H1 (cell line): ENCODE data around the gene ACSM3. TPM values are rescaled to one million over a fixed set of nuclear protein-coding genes. Genes with fewer than 3 reads are reported as not detected.

ENCODE experiments used
- CTCF ChIA-PET: fragments of 300-600 bp; sonication (Branson Sonifier 250); formaldehyde crosslinking; loops from one replicate; lab custom pipeline; 2021; ENCODE audit not compliant: partially characterized antibody; lab: Charles Lee
- POLR2A ChIA-PET: fragments of 300-600 bp; sonication (Branson Sonifier 250); formaldehyde crosslinking; loops from one replicate; lab custom pipeline; 2021; ENCODE audit warnings: inconsistent platforms; ENCODE audit not compliant: partially characterized antibody; lab: Charles Lee
- DNase-seq, 2 experiments: peaks; one replicate each; pipeline versions ENCODE4 v3.0.0 to v3.0.0-alpha.2; 2010 to 2022; ENCODE audit warnings: low spot score in 2 of 2, low read depth in 1 of 2, mixed read lengths in 1 of 2
- FAIRE-seq: peaks from 2 replicates; lab custom pipeline; 2011; peaks lifted over from hg19 to GRCh38; lab: Jason Lieb, UNC
- H2AFZ ChIP-seq: 2 replicates; pipeline ENCODE4 v1.8.1; 2012; ENCODE audit warnings: low read length, inconsistent platforms
- H2AK5ac ChIP-seq: 2 replicates; pipeline ENCODE4 v1.6.1; 2013; ENCODE audit warnings: low read depth, low read length
- H2BK120ac ChIP-seq: replicated peaks from 2 replicates; pipeline ENCODE3; 2013; ENCODE audit warnings: low read depth, low read length, inconsistent platforms
- H2BK12ac ChIP-seq: 2 replicates; pipeline ENCODE4 v1.6.1; 2013; ENCODE audit warnings: low read depth, low read length
- H2BK15ac ChIP-seq: 2 replicates; pipeline ENCODE4 v1.6.1; 2013; ENCODE audit warnings: low read length
- H2BK20ac ChIP-seq: 2 replicates; pipeline ENCODE4 v1.6.1; 2013; ENCODE audit warnings: low read length
- H2BK5ac ChIP-seq: 2 replicates; pipeline ENCODE4 v1.6.1; 2013; ENCODE audit warnings: low read depth, low read length
- H3K14ac ChIP-seq: 2 replicates; pipeline ENCODE4 v1.6.1; 2013; ENCODE audit warnings: inconsistent platforms; ENCODE audit not compliant: insufficient read length
- H3K18ac ChIP-seq: 2 replicates; pipeline ENCODE4 v1.6.1; 2013; ENCODE audit warnings: low read length; ENCODE audit errors: extremely low read depth
- H3K23ac ChIP-seq: 2 replicates; pipeline ENCODE4 v1.6.1; 2013; ENCODE audit warnings: inconsistent platforms; ENCODE audit not compliant: insufficient read length
- H3K23me2 ChIP-seq: 2 replicates; pipeline ENCODE4 v1.6.1; 2013; ENCODE audit warnings: low read depth, low read length
- H3K27ac ChIP-seq: 2 replicates; pipeline ENCODE4 v1.6.1; 2011; ENCODE audit warnings: low read depth, low read length, inconsistent platforms
- H3K27me3 ChIP-seq, 4 experiments: replicated peaks in 1 of 4; 1 replicate in 1 of 4; 2 replicates in 3 of 4; pipeline versions ENCODE4 v1.6.1 to v1.8.1; 2011 to 2013; ENCODE audit warnings: low read length in 3 of 4, mild to moderate bottlenecking in 3 of 4, inconsistent platforms in 2 of 4, mixed read lengths in 2 of 4, moderate library complexity in 1 of 4; ENCODE audit not compliant: control insufficient read depth in 3 of 4, insufficient read depth in 3 of 4; ENCODE audit errors: extremely low read depth in 1 of 4
- H3K36me3 ChIP-seq, 4 experiments: 2 replicates each; pipeline versions ENCODE4 v1.6.1 to v1.8.1; 2011 to 2013; ENCODE audit warnings: mild to moderate bottlenecking in 4 of 4, low read length in 3 of 4, moderate library complexity in 2 of 4, control low read depth in 1 of 4, inconsistent platforms in 1 of 4; ENCODE audit not compliant: insufficient read depth in 4 of 4, control insufficient read depth in 2 of 4
- H3K4ac ChIP-seq: replicated peaks from 2 replicates; pipeline ENCODE3; 2013; ENCODE audit warnings: low read length, low read depth, mixed read lengths, inconsistent platforms; ENCODE audit not compliant: insufficient read length
- H3K4me1 ChIP-seq, 4 experiments: replicated peaks in 1 of 4; 1 replicate in 1 of 4; 2 replicates in 3 of 4; pipeline versions ENCODE4 v1.6.1 to v1.8.1; 2011 to 2013; ENCODE audit warnings: low read length in 3 of 4, inconsistent platforms in 2 of 4, mixed read lengths in 1 of 4; ENCODE audit not compliant: insufficient read depth in 4 of 4, control insufficient read depth in 3 of 4
- H3K4me2 ChIP-seq, 2 experiments: 2 replicates each; pipeline versions ENCODE4 v1.6.1 to v1.8.1; 2011 to 2013; ENCODE audit warnings: low read depth in 2 of 2, low read length in 2 of 2, control low read depth in 1 of 2, inconsistent platforms in 1 of 2, mild to moderate bottlenecking in 1 of 2; ENCODE audit not compliant: insufficient read depth in 1 of 2
- H3K4me3 ChIP-seq, 4 experiments: fragments of 200-600, 300-600 bp in 1 of 4; sonication (generic), shearing (Covaris generic), sonication (Bioruptor Twin) in 1 of 4; 2 replicates each; pipeline versions ENCODE4 v1.5.1 to v1.8.1; 2011 to 2016; ENCODE audit warnings: low read length in 4 of 4, low read depth in 3 of 4, control low read depth in 2 of 4, inconsistent platforms in 2 of 4, mild to moderate bottlenecking in 2 of 4, mixed read lengths in 1 of 4, moderate library complexity in 1 of 4; ENCODE audit not compliant: insufficient read depth in 2 of 4; ENCODE audit errors: extremely low read depth in 1 of 4
- H3K56ac ChIP-seq: replicated peaks from 2 replicates; pipeline ENCODE3; 2013; ENCODE audit warnings: low read depth, mild to moderate bottlenecking, mixed read lengths, low read length, inconsistent platforms; ENCODE audit not compliant: insufficient read length
- H3K79me1 ChIP-seq: 2 replicates; pipeline ENCODE4 v1.6.1; 2013; ENCODE audit warnings: low read depth, low read length, control low read depth
- H3K79me2 ChIP-seq, 2 experiments: 2 replicates each; pipeline versions ENCODE4 v1.6.1 to v1.8.1; 2012 to 2013; ENCODE audit warnings: low read length in 2 of 2, mild to moderate bottlenecking in 2 of 2, inconsistent platforms in 1 of 2; ENCODE audit not compliant: insufficient read depth in 2 of 2, control insufficient read depth in 1 of 2
- H3K9ac ChIP-seq, 4 experiments: replicated peaks in 1 of 4; 1 replicate in 1 of 4; 2 replicates in 3 of 4; pipeline versions ENCODE4 v1.6.1 to v1.8.1; 2011 to 2013; ENCODE audit warnings: low read depth in 3 of 4, low read length in 3 of 4, control low read depth in 2 of 4, mild to moderate bottlenecking in 2 of 4, moderate library complexity in 2 of 4, inconsistent platforms in 1 of 4; ENCODE audit errors: extremely low read depth in 1 of 4
- H3K9me3 ChIP-seq, 2 experiments: 2 replicates each; pipeline versions ENCODE4 v1.6.1 to v1.8.1; 2012 to 2013; ENCODE audit warnings: mild to moderate bottlenecking in 2 of 2, moderate library complexity in 2 of 2, control low read depth in 1 of 2, inconsistent platforms in 1 of 2, low read depth in 1 of 2, low read length in 1 of 2, mixed read lengths in 1 of 2; ENCODE audit not compliant: insufficient read depth in 2 of 2
- H4K20me1 ChIP-seq, 2 experiments: replicated peaks in 1 of 2; 2 replicates each; pipeline versions ENCODE3 to v1.8.1; 2011 to 2013; ENCODE audit warnings: inconsistent platforms in 2 of 2, low read length in 2 of 2, mild to moderate bottlenecking in 1 of 2; ENCODE audit not compliant: insufficient read depth in 2 of 2, control insufficient read depth in 1 of 2
- H4K5ac ChIP-seq: 2 replicates; pipeline ENCODE4 v1.6.1; 2013; ENCODE audit warnings: low read length, low read depth, mixed read lengths, inconsistent platforms; ENCODE audit not compliant: insufficient read length
- H4K8ac ChIP-seq: 2 replicates; pipeline ENCODE4 v1.8.0; 2013; ENCODE audit warnings: mild to moderate bottlenecking, moderate library complexity, low read length, inconsistent platforms; ENCODE audit not compliant: insufficient read depth; ENCODE audit errors: extremely low read depth
- H4K91ac ChIP-seq: replicated peaks from 2 replicates; pipeline ENCODE3; 2013; ENCODE audit warnings: low read length, mixed read lengths, inconsistent platforms; ENCODE audit not compliant: insufficient read length
- CTCF ChIP-seq, 3 experiments: IDR thresholded peaks; 1 replicate in 2 of 3; 2 replicates in 1 of 3; pipeline versions ENCODE4 v1.5.1 to v1.6.1; 2011; ENCODE audit warnings: low read length in 3 of 3, mild to moderate bottlenecking in 3 of 3, inconsistent platforms in 2 of 3, low read depth in 1 of 3, moderate library complexity in 1 of 3; ENCODE audit not compliant: insufficient read depth in 1 of 3; ENCODE audit errors: control extremely low read depth in 1 of 3
- WGBS, 2 experiments: shearing (Covaris generic) in 1 of 2; methylation state at CpG; one replicate each; pipeline versions ENCODE4 v1.1.6 to v1.1.7; 2013 to 2015; ENCODE audit warnings: low lambda C conversion rate in 2 of 2, mixed read lengths in 2 of 2, inconsistent platforms in 1 of 2, low coverage in 1 of 2, missing lambda C conversion rate in 1 of 2; ENCODE audit not compliant: insufficient replicate concordance in 2 of 2, insufficient coverage in 1 of 2, insufficient read length in 1 of 2; ENCODE audit errors: extremely low coverage in 1 of 2, missing lambda C conversion rate in 1 of 2; 5-methylcytosine and 5-hydroxymethylcytosine counted together
- polyA plus RNA-seq, 7 experiments: library from polyadenylated mRNA; depleted of rRNA in 3 of 7; stranded (reverse) in 5 of 7; unstranded in 2 of 7; fragments of >200 nt in 5 of 7; fragments of 200-250 nt in 2 of 7; gene quantifications; 1 replicate in 5 of 7; 2 replicates in 1 of 7; 4 replicates in 1 of 7; pipeline versions ENCODE4 v1.2.1 to v1.2.3, GENCODE V29; 2011 to 2013; ENCODE audit warnings: missing spikeins in 2 of 7, mixed read lengths in 2 of 7
- total RNA-seq: library from RNA; stranded (reverse); fragmentation: NEBNext Ultra II Directional; extraction: Animal tissue kit (Norgen Biotek cat#: 25700); gene quantifications from 2 replicates; pipeline ENCODE4 v1.2.1, GENCODE V29; 2021

Gene ACSM3
- total and polyA plus RNA-seq, 2 of the 8 experiments (the other 6 are each of a cell fraction or from before 2014, with no cell fraction given) = 5.7 to 6.2 TPM

DNA sequence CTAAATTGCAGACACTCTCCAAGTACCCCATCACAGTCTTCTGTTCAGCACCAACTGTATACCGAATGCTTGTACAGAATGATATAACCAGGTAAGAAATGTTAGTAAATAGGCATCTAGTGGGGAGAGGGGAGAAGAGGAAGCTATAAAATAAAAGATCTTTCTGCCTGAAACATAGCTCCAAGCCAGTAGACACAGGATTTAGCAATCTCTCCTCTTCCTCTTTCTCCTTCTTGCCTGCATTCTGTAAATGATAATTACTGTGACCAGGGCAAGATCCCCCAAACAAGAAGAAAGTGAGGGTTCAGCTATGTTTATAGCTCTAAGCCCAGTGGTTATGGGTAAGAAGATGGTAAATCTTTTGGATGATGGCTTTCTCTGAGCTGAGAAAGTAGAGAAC is 17.9 kb downstream of the ACSM3 start:
- WGBS, 2 experiments = 88% methylated on average over 1 of the region's 1 CpG; no CpG with 5 or more reads in 1 of the 2 experiments
- FAIRE-seq (no peak), DNase-seq (no peak)
- no peak for TF ChIP-seq CTCF (IDR thresholded peaks at IDR 0.05; ENCODE audit: control extremely low read depth in 1 of 3, insufficient read depth in 1 of 3, low read depth in 1 of 3, low read length in 3 of 3)

More for the DNA sequence above, 17.9 kb downstream of the ACSM3 start:
- ChIA-PET POLR2A (no interaction called here), CTCF (no interaction called here)
- no peak overlapping the region for H3K27ac ChIP-seq
- H2BK120ac ChIP-seq = no peak overlapping the region
- H3K4me1 ChIP-seq = no peaks in the 10 kb centered on the region
- H2AK5ac ChIP-seq = no peak overlapping the region
- no peak overlapping the region for H3K9ac ChIP-seq
- H4K20me1 ChIP-seq = no peaks in the 10 kb centered on the region
- no peaks in the 10 kb centered on the region for H3K79me1 ChIP-seq
- no peak overlapping the region for H4K5ac ChIP-seq
- H3K4me2 ChIP-seq = no peak overlapping the region
- no peak overlapping the region for H2BK5ac ChIP-seq
- no peaks in the 10 kb centered on the region for H3K79me2 ChIP-seq
- H3K56ac ChIP-seq = no peak overlapping the region
- H3K23ac ChIP-seq = no peak overlapping the region
- H3K4me3 ChIP-seq = no peak overlapping the region
- H3K18ac ChIP-seq = no peak overlapping the region
- no peak overlapping the region for H3K14ac ChIP-seq
- H2BK20ac ChIP-seq = no peak overlapping the region
- no peak overlapping the region for H4K8ac ChIP-seq
- no peaks in the 10 kb centered on the region for H3K27me3 ChIP-seq
- H3K23me2 ChIP-seq = no peaks in the 10 kb centered on the region
- H3K9me3 ChIP-seq = no peaks in the 10 kb centered on the region
- H3K36me3 ChIP-seq = no peaks in the 10 kb centered on the region
- no peak overlapping the region for H2BK15ac ChIP-seq
- H3K4ac ChIP-seq = no peak overlapping the region
- no peak overlapping the region for H2BK12ac ChIP-seq
- no peak overlapping the region for H4K91ac ChIP-seq
- no peak overlapping the region for H2AFZ ChIP-seq
